Fibroblast of mammary gland (primary cell): ENCODE measurements around the gene GABRR2.
"Not testable (repeated sequence)": the region's sequence is repeated elsewhere in the genome, so short reads cannot be mapped to it uniquely, and the experiment has no call there.

Experiments
- DNase-seq: peaks from one replicate; pipeline ENCODE4 v3.0.0-alpha.2; 2010; ENCODE audit warnings: low read depth
- H3K4me3 ChIP-seq: 2 replicates; pipeline ENCODE4 v1.5.1; 2011; ENCODE audit warnings: low read depth, mild to moderate bottlenecking, low read length, moderate library complexity; ENCODE audit not compliant: control insufficient read depth
- TF ChIP-seq, protein P1 (sequence below): conservative IDR thresholded peaks from 2 replicates; pipeline ENCODE4 v1.5.1; 2011; ENCODE audit warnings: low read depth, low read length, inconsistent platforms; ENCODE audit not compliant: control insufficient read depth, insufficient read depth

GABRR2 gene

DNA sequence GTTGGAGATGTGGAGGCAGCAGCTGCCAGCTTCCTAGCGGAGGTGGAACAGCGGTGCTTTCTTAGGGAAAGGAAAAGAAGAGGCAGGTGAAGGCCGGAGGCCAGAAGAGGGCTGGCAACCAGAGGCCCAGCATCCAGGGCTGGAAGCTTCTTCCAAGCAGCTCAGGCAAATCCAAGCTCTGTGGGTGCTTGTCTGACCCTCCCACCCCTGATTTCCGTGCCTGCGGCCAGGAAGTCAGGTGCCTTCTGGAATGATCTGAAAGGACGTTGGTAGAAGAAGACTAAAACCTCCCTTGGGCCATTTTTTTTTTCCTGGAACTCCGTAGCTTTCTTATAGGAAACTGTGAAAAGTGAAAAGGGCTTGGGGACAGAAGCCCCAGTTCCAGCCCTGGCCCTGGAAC, 64.9 kb downstream of the GABRR2 start:
- TF ChIP-seq, protein P1, sequence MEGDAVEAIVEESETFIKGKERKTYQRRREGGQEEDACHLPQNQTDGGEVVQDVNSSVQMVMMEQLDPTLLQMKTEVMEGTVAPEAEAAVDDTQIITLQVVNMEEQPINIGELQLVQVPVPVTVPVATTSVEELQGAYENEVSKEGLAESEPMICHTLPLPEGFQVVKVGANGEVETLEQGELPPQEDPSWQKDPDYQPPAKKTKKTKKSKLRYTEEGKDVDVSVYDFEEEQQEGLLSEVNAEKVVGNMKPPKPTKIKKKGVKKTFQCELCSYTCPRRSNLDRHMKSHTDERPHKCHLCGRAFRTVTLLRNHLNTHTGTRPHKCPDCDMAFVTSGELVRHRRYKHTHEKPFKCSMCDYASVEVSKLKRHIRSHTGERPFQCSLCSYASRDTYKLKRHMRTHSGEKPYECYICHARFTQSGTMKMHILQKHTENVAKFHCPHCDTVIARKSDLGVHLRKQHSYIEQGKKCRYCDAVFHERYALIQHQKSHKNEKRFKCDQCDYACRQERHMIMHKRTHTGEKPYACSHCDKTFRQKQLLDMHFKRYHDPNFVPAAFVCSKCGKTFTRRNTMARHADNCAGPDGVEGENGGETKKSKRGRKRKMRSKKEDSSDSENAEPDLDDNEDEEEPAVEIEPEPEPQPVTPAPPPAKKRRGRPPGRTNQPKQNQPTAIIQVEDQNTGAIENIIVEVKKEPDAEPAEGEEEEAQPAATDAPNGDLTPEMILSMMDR = no peak

DNA sequence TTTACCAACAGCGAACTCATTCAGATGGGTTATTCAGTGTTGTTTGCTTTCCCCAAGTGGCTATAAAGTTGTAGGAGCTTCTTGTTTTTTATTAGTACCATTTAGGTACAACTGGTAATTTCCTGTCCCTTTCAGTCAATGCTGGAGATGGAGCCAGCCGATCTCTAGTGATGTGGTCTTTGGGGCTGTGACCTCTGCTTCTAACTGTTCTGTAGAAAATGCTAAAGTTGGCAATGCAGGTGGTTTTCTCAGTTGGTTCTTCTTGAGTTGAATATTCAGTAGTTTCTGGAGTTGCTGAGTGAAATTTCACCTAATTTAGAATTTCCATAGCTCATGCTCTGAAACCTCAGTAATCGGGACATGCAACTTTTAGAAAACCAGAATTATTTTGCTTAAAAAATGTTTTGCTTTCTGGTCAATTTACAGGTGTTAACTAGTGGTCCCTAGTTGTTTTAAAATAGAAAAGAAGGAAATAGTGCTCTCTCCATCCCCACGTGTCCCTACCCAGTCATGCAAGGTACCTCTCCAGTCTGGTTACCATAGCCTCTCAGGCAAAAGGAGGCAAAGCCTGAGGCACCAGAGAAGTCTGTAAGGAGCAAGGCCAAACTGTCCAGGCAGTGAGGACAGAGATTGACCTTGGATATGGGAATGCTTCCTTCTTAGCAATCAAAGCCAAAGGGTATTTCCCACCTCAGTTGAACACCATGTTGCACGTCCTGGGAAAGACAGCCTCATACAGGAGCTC, 70.7 kb downstream of the GABRR2 start:
- DNase-seq = no peak
- TF ChIP-seq, protein P1 = no peak
- no peak overlapping the region for H3K4me3 ChIP-seq

More for the DNA sequence above, 64.9 kb downstream of the GABRR2 start:
- DNase-seq = no peak
- H3K4me3 ChIP-seq = no peak overlapping the region

DNA sequence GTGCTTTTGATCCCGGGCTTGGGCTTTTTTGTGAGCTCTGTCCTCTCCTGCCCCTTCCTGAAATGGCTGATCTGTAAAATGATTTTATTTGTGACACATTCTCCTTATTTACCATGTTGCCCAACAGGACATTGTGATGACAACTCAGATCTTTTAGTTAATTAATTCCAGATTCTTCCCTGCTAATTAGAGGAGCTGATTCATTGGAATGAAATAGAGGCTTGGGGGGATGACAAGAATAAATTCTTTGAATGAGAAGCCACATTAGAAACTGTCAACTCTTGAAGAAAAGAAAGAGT, 71.8 kb downstream of the GABRR2 start:
- TF ChIP-seq, protein P1 = no peak
- no peak overlapping the region for H3K4me3 ChIP-seq
- DNase-seq = peak; percentile 55

DNA sequence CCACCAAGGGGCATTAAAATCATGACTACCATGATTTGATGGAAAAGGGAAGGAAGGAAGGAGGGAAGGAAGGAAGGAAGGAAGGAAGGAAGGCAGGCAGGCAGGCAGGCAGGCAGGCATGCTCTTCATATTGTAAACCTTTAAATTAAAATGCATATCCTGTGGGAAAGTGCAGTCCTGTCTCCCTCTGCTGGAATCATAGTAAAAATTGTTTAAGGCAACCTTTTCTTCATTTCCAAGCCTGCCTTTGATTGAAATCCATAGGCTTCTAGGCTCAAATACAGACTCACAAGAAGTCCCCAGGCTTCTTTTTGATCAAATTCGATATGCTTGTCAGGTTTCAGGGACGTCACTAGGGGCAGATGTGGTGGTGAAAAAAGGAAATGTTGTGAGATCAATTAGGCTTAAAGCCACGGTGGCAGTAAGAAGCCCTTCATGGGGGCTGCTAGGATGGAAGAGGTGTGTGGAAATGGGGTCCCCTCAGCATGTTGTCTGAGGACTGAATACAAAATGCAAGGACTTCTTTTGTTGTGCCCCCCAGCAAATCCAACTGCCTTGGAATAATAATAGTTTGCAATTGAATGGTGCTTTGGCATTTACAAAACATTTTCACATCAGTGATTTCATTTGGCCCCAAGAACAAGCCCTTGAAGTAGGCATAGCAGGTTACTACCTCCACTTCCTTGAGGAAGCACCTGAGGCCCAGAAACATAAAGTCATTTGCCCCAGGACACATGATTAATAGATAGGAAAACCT, 72.3 kb downstream of the GABRR2 start:
- TF ChIP-seq, protein P1 = peak; percentile 64
- peak; percentile 74 for DNase-seq
- no peak overlapping the region for H3K4me3 ChIP-seq

DNA sequence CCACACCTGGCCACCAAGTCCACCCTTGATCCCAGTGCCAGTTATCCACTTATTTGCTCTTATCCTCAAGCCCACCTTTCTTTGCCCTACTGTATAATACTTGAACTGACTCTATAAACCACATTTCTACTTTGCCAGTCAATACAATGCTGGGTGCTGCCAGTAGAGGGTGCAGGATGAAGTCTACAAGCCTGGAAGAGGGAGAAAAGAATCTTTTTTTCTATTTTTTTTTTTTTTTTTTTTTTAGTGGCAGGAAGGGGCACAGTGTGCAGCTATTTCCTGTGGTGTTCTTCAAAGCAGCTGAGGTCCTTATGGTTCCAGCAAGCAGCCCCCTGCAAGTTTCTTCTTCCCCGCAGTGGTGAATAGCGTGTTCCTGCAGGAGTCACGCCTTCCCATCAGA, 75.8 kb downstream of the GABRR2 start:
- DNase-seq = peak; percentile 8
- H3K4me3 ChIP-seq = no peak overlapping the region
- TF ChIP-seq, protein P1 = peak; percentile 44

DNA sequence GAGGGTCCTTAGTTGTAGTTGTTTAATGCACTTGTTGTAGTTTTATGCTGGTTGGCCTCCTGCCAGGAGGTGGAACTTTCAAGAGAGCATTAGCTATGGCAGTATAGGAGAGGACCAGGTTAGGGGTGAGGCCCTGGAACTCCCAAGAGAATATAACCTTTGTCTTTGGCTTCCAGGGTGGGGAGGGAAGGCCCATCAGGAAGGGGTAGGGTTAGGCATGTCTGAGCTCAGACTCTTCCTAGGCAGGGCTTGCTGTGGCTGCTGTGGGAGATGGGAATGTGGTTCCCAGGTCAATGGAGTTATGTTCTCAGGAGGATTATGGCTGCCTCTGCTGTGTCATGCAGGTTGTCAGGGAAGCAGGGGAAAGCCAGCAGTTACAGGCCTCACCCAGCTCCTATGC, 77.9 kb downstream of the GABRR2 start:
- TF ChIP-seq, protein P1 = no peak
- no peak for DNase-seq
- no peak overlapping the region for H3K4me3 ChIP-seq

DNA sequence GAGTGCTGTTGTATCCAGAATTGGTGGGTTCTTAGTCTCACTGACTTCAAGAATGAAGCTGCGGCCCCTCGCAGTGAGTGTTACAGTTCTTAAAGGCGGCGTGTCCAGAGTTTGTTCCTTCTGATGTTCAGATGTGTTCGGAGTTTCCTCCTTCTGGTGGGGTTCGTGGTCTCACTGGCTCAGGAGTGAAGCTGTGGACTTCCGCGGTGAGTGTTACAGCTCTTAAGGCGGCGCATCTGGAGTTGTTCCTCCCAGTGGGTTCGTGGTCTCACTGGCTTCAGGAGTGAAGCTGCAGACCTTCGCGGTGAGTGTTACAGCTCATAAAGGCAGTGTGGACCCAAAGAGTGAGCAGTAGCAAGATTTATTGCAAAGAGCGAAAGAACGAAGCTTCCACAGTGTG, 81.5 kb downstream of the GABRR2 start:
- DNase-seq, H3K4me3 ChIP-seq: not testable (repeated sequence)
